HG02870 (cell line): Measurements from ENCODE around the gene CCDC106.

ENCODE experiments used
- ATAC-seq: cut with Tn5 transposase; IDR thresholded peaks from one replicate; pipeline ENCODE4 v1.9.1; 2021; ENCODE audit warnings: mild to moderate bottlenecking, moderate library complexity; ENCODE audit not compliant: unreplicated experiment

The CCDC106 gene

GRCh38 chr19:55679343-55680257 lies 31.6 kb downstream of the CCDC106 start:
- no peak for ATAC-seq

GRCh38 chr19:55680339-55681130 lies 32.5 kb downstream of the CCDC106 start:
- no peak for ATAC-seq

DNA sequence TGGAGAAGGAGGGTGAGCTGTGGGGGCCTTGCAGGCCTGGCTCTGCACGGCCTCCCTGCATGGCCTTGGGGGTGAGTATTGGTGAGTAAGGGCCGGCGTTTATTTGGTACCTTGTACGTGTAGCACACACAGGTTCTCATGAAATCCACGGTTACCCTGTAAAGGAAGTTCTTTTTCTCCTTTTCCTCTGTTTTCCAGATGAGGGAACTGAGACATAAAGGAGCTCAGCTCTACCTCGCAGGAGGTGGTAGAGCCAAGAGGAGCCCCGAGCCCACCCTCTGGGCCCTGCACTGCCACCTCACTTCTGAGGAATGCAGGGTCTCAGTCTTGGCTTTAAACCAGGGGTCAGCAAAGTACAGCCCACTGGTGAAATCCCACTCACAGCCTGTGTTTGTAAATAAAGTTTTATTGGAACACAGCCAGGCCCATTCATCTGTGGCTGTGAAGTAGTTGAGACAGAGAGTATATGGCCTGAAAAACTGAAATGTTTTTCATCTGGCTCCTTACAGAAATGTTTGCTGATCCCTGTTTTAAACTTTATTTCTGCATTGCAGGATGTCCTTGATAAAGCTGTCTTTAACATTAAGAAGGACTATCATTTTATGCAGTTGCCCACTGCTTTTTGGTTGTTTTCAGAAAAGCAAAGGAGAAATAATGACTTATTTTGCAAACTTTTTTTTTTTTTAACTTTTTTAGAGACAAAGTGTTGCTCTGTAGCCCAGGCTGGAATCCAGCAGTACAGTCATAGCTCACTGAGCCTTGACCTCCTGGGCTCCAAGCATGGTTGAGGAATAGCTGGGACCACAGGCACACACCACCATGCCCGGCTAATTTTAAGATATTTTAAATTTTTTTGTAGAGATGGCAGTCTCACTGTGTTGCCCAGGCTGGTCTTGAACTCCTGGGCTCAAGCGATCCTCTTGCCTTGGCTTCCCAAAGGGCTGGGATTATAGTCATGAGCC lies 33.4 kb downstream of the CCDC106 start:
- ATAC-seq = no peak

DNA sequence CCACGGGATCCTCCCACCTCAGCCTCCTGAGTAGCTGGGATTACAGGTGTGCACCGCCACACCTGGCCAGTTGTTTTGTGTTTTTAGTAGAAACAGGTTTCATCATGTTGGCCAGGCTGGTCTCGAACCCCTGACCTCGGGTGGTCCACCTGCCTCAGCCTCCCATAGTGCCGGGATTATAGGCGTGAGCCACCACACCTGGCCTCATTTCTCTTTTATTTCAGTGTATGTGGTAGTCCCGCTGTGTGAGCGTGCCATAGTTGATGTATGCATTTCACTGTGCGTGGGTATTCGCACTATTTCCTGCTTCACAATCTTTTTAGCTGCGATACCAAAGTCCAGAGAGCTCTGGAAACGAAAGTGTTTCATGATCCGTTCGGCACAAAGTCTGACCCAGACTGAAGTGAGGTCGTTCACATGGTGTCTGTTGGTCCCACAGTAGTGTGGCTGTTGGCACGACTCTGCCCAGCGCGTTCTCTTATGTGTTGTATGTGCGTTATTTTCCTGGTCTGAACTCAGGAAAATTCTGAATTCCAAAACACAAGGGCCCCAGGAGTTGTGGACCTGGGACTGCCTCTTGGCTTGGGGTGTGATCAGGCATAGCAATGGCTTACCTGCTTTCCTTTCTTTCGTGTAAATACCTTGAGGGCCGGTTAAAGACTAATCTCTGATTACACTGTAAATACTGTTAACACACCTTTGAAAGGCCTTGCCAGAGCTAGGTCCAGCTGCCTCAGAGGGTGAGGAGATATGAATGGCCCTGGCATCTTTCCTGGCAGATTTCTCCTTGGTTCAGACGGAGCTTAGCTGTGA lies 35.6 kb downstream of the CCDC106 start:
- no peak for ATAC-seq

DNA sequence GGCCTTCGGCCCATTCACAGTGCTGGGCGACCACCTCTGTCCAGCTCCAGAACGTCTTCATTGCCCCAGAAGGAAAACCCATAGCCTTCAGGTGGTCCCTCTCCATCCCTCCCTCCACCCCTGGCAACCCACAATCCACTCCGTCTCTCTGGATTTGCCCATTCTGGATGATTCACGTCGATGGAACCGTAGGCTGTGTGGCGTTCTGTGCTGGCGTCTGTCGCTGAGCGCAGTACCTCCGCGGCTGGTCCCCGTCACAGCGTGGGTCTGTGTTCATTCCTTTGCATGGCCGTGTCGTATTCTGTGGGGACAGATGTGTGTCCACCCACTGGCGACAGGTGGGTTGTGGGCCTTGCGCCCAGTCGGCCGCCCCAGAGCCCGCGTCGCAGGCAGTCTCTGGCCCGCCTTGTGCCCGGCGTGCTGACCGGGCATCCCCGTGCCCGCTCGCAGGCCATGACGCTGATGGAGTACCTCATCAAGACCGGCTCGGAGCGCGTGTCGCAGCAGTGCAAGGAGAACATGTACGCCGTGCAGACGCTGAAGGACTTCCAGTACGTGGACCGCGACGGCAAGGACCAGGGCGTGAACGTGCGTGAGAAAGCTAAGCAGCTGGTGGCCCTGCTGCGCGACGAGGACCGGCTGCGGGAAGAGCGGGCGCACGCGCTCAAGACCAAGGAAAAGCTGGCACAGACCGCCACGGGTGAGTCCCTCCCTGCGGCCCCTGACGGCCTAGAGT lies 37.1 kb downstream of the CCDC106 start:
- no peak for ATAC-seq

DNA sequence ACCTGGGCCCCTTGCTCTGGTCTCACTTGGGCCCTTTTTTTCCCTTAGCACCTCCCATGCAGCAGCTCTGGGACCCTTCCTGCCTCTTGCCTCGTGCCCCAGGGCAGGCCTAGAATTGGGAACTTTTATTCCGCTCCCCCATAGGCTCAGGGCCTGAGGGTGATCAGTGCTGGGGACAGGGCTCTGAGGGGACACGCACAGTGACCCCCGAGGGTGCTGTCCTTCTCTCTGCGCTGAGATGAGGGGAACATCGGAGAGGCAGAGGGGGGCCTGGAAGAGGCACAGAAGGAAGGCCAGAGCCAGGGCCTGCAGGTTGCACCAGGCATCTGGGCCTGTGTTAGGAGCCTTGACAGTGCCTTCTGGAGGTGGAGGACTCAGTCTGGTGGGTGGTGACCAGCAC lies 37.8 kb downstream of the CCDC106 start:
- no peak for ATAC-seq

DNA sequence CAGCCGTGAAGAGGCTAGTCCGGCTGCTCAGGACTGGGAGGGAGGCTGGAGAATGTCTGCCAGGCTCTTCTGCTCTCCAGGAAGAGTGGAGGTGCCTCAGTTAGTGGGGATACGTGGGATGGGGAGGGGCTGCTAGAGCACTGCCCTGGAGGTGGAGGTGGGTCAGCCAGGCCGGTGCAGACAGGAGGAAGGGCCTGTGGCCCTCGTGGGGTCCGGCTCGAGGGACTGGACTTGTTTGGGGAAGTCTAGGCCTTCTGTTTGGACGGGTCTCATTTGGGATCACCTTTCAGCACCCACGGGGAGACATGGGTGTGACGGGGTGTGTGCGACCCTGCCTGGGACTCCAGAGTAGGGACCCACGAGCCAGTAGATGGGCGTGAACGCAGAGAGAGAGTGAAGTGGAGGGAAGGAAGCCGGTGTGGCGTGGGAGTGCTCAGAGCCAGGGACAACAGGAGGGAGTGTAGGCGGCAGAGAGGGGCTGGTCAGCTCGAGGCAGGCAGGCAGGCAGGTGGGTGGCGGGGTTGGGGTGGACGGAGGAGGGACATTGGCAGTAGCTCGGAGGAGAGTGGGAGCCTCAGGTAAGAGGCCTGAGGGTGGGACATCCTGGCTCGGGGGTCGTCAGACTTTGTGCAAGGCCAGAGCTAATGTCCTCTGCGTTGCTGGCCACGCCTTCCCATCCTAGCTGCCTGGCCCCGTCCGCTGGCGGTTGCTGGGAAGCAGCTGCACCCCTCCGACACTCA lies 38.5 kb downstream of the CCDC106 start:
- no peak for ATAC-seq

DNA sequence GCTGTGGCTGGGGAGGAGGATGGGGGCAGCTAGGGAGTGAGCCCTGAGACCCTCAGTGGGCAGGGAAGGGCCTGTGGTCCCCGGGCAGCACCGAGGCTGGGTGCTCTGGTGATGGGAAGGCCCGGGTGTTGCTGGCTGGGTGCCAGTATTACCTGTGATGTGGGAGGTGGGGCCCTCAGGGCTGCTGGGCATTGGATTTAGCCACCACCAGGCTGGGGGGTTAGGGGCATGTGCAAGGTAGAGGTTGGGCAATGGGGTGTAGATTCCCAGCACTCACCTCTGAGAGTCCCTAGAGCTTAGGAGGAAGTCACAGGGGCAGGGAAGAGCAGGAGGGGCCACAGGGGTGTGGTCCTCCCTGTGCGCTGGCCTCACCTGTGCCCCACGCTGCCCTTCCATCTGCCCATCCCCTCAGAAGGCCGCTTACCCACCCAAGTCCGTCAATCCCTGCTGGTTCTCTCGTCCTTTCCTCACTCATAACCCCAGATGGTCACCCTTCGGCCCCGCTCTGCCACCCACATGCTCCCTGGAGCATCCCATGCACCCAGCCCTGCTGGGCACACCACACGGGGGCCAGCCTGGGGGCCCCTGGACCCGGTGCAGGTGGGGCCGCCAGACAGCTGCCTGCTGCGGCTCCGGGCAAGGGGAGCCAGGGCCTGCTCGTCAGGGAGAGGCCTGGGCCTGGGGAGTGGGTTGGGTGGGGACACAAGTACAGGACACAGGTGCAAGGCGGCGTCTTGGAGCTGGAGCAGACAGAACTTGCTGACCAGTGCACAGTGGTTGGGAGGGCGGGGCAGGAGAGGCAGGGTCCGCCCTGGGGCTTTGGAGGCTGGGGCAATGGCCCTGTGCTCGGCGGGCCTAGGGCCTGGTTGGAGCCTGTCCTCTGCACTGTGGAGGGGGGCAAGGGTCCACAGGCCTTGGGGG lies 39.5 kb downstream of the CCDC106 start:
- no peak for ATAC-seq

DNA sequence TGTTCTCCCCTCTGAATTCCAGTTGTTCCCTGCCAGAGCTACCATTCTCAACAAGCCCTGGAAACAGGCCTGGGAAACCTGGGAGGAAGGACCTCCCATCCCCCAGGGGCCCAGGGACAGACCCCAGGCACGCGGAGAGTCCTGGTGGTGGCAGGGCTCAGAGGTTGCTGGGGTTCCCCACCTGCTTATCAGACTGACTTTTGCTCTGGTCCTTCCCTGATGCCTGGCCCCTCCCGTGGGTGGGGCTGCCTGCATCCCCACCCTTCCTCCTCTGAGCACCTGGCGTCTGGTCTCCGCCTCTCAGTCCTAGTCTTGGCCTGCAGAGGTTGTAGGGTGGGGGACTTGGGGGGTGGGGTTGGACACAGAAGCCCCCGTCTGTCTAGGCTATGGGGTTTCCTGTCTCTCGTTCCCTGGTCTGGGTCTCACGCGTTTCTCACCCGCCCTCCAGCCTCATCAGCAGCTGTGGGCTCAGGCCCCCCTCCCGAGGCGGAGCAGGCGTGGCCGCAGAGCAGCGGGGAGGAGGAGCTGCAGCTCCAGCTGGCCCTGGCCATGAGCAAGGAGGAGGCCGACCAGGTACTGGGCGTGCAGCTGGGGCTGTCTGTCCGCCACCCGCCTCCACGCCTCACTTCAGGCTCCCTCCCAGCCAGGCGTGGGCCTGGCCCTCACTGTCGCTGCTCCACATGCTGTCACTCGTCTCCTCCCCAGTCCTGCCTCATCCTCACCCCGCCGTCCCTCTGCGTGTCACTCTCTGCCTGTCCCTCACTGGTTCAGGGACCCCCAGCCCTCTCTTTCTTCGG lies 40.6 kb downstream of the CCDC106 start:
- no peak for ATAC-seq

- no peak for ATAC-seq
Observed at GRCh38 chr19:55689411-55690108, 41.5 kb downstream of the CCDC106 start.

DNA sequence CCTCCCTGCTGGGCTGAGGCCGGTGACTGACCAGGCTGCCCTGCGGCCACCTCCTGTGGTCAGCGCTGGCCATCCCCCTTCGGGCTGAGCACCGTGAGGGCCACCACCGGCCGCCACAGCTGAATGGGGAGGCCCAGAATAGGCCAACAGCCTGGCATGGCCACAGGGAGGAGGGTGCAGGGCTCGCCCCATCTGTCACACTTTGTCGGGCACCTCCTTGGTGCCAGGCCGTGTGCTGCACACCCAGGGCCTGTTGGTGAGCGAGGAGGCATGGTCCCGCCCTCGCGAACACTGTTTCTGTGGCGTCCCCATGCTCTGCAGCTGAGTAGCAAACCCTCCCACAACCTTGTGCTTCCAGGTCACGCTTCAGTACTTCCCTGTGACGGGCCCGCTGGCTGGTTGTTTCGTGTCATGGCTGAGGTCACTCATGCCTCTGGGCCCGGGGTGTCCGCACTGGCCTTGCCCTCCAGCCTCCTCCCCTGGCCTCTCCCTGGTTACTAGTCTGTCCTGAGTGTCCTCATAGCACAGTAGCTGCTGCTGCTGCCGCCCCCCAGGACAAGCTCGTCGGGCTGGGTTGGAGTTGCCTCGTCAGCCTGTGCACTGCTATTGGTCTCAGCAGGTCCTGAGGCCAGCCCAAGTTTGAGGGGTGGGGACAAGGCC lies 42.2 kb downstream of the CCDC106 start:
- ATAC-seq = no peak

- no peak for ATAC-seq
Observed at GRCh38 chr19:55690769-55691545, 42.9 kb downstream of the CCDC106 start.

DNA sequence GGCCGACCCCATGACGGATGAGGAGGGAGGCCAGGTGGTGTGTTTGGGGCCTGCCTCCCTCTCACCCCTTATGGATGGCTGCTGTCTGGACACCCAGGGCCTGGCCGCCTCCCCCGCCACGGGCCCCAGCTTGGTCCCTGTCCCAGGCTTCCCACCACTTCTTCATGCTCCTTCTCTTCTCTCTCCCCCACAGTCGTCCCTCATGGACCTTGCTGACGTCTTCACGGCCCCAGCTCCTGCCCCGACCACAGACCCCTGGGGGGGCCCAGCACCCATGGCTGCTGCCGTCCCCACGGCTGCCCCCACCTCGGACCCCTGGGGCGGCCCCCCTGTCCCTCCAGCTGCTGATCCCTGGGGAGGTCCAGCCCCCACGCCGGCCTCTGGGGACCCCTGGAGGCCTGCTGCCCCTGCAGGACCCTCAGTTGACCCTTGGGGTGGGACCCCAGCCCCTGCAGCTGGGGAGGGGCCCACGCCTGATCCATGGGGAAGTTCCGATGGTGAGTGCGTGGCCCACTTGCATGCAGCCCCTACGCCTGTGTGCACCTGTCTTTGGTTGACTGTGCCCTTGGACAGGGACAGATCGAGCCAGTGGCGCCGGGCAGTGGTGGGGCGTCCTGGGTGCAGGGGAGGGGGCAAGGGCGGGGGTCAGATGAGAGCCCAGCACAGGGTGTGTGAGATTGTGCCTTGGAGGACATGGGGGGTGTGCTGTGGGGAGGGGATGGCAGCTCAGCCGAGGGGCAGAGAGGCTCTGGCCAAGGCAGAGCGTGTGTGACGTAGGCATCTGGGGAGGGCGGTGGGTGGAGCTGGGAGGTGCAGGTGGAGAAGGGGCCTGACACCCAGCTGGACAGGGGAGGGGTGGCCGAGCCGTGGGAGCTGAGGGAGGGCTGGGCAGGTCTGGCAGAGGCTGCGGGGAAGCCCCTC lies 43.8 kb downstream of the CCDC106 start:
- no peak for ATAC-seq

GRCh38 chr19:55692681-55693081 lies 44.7 kb downstream of the CCDC106 start:
- no peak for ATAC-seq
